GM12878 (cell line): ENCODE results near the gene PHOX2A. TPM values are rescaled to one million over a fixed set of nuclear protein-coding genes. Genes with fewer than 3 reads are reported as not detected.

Source experiments
- BHLHE40 ChIP-seq, 2 experiments: fragments of 450-650 bp in 1 of 2; IDR thresholded peaks; 2 replicates each; pipeline ENCODE4 v1.6.1; 2011 to 2017; ENCODE audit warnings: low read depth in 2 of 2, borderline replicate concordance in 1 of 2, improper control_type of control experiment in 1 of 2, low read length in 1 of 2, mild to moderate bottlenecking in 1 of 2
- CEBPZ ChIP-seq: fragments of 150-350 bp; IDR thresholded peaks from 2 replicates; pipeline ENCODE4 v1.6.1; 2016; ENCODE audit warnings: low read depth, low read length
- EGR1 ChIP-seq, 2 experiments: IDR thresholded peaks; 1 replicate in 1 of 2; 2 replicates in 1 of 2; pipeline ENCODE4 v1.6.1; 2011 to 2012; ENCODE audit warnings: low read depth in 2 of 2, low read length in 2 of 2, borderline replicate concordance in 1 of 2, mild to moderate bottlenecking in 1 of 2, moderate library complexity in 1 of 2
- HDAC2 ChIP-seq: fragments of 200-600 bp; sonication (generic); IDR thresholded peaks from 2 replicates; pipeline ENCODE4 v1.6.1; 2017
- MLLT1 ChIP-seq: fragments of 450-650 bp; IDR thresholded peaks from 2 replicates; pipeline ENCODE4 v1.6.1; 2016; ENCODE audit warnings: mild to moderate bottlenecking
- NR2F1 ChIP-seq: fragments of 450-650 bp; conservative IDR thresholded peaks from 2 replicates; pipeline ENCODE4 v1.6.1; 2017; ENCODE audit warnings: mild to moderate bottlenecking
- PAX8 ChIP-seq: fragments of 450-650 bp; IDR thresholded peaks from 2 replicates; pipeline ENCODE4 v1.6.1; 2017; ENCODE audit warnings: mild to moderate bottlenecking, moderate library complexity
- POLR2A ChIP-seq: IDR thresholded peaks from 2 replicates; pipeline ENCODE4 v1.6.1; 2011; ENCODE audit warnings: low read depth, mild to moderate bottlenecking, low read length
- POLR2AphosphoS5 ChIP-seq: IDR thresholded peaks from 2 replicates; pipeline ENCODE4 v1.6.1; 2011; ENCODE audit warnings: mild to moderate bottlenecking, low read length, inconsistent platforms
- RUNX3 ChIP-seq: IDR thresholded peaks from 2 replicates; pipeline ENCODE4 v1.6.1; 2012; ENCODE audit warnings: low read length, inconsistent platforms
- TCF3 ChIP-seq: IDR thresholded peaks from 2 replicates; pipeline ENCODE4 v1.6.1; 2012; ENCODE audit warnings: low read depth, mild to moderate bottlenecking, low read length, borderline replicate concordance; ENCODE audit not compliant: insufficient read depth
- TCF7 ChIP-seq: IDR thresholded peaks from 2 replicates; pipeline ENCODE4 v1.6.1; 2014; ENCODE audit warnings: antibody characterized with exemption, borderline replicate concordance
- USF1 ChIP-seq: IDR thresholded peaks from 2 replicates; pipeline ENCODE4 v1.6.1; 2011; ENCODE audit warnings: borderline replicate concordance, low read depth, mild to moderate bottlenecking, moderate library complexity, mixed read lengths, low read length; ENCODE audit not compliant: insufficient read depth; ENCODE audit errors: extremely low read length
- WRNIP1 ChIP-seq: IDR thresholded peaks from 2 replicates; pipeline ENCODE4 v1.6.1; 2011; ENCODE audit warnings: low read depth, low read length, improper control_type of control experiment, borderline replicate concordance
- ZNF207 ChIP-seq: fragments of 450-650 bp; IDR thresholded peaks from 2 replicates; pipeline ENCODE4 v1.6.1; 2014; ENCODE audit warnings: antibody characterized with exemption, mild to moderate bottlenecking, borderline replicate concordance
- ZNF274 ChIP-seq: IDR thresholded peaks from one replicate; pipeline ENCODE4 v1.8.0; 2011; ENCODE audit not compliant: insufficient read length, insufficient read depth
- polyA plus RNA-seq, 11 experiments: library from polyadenylated mRNA; depleted of rRNA in 4 of 11; unstranded in 6 of 11; stranded (reverse) in 5 of 11; fragments of >200 nt; fragmentation: Nextera tagmentation in 4 of 11; fragmentation: Illumina TruSeq in 1 of 11; extraction: Ambion mirVana in 4 of 11; extraction: Trizol in 1 of 11; gene quantifications; 1 replicate in 1 of 11; 2 replicates in 10 of 11; pipeline versions ENCODE4 v1.2.1 to v1.2.3, GENCODE V29; 2011 to 2016; ENCODE audit warnings: inconsistent platforms in 2 of 11, missing spikeins in 2 of 11, low read depth in 1 of 11
- total RNA-seq, 4 experiments: library from RNA; depleted of rRNA in 3 of 4; stranded (reverse); fragments of >200 nt in 3 of 4; fragmentation: Illumina TruSeq in 1 of 4; extraction: Trizol in 1 of 4; gene quantifications; 2 replicates each; pipeline versions ENCODE4 v1.2.1 to v1.2.3, GENCODE V29; 2013 to 2021
- TF ChIP-seq, protein P1 (sequence below): IDR thresholded peaks from 2 replicates; pipeline ENCODE4 v1.6.1; 2012; ENCODE audit warnings: low read depth, low read length, improper control_type of control experiment
- TF ChIP-seq, protein P2 (sequence below): fragments of 450-650 bp; IDR thresholded peaks from 2 replicates; pipeline ENCODE4 v1.6.1; 2017; ENCODE audit warnings: mild to moderate bottlenecking, low read depth, inconsistent platforms; ENCODE audit not compliant: poor library complexity, severe bottlenecking
- TF ChIP-seq, protein P3 (sequence below): IDR thresholded peaks from 2 replicates; pipeline ENCODE4 v1.6.1; 2011; ENCODE audit warnings: low read depth, low read length, improper control_type of control experiment, borderline replicate concordance

The PHOX2A gene
- total and polyA plus RNA-seq, 10 of the 15 experiments (the other 5 are each of a cell fraction or from before 2014, with no cell fraction given), result not detected

- TF ChIP-seq, protein P1, sequence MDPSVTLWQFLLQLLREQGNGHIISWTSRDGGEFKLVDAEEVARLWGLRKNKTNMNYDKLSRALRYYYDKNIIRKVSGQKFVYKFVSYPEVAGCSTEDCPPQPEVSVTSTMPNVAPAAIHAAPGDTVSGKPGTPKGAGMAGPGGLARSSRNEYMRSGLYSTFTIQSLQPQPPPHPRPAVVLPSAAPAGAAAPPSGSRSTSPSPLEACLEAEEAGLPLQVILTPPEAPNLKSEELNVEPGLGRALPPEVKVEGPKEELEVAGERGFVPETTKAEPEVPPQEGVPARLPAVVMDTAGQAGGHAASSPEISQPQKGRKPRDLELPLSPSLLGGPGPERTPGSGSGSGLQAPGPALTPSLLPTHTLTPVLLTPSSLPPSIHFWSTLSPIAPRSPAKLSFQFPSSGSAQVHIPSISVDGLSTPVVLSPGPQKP, result no peak
- TF ChIP-seq ZNF274 (no peak), TCF3 (no peak), WRNIP1 (no peak), POLR2AphosphoS5 (no peak), BHLHE40 (IDR thresholded peaks at IDR 0.05; ENCODE audit: borderline replicate concordance in 1 of 2, low read depth in 2 of 2, low read length in 1 of 2) (0 out of 4 replicates have a peak, but pooled peaks of 1 of the 2 experiments have one; percentile 26), POLR2A (peak; percentile 25; the same call in 1 of the 2 replicates), RUNX3 (no peak), MLLT1 (no peak), TCF7 (no peak), EGR1 (IDR thresholded peaks at IDR 0.05; ENCODE audit: borderline replicate concordance in 1 of 2, low read depth in 2 of 2, low read length in 2 of 2) (no peak), ZNF207 (no peak), CEBPZ (no peak), PAX8 (no peak), HDAC2 (no peak), USF1 (no peak), NR2F1 (peak; percentile 32; the same call in 1 of the 2 replicates)
- TF ChIP-seq, protein P2, sequence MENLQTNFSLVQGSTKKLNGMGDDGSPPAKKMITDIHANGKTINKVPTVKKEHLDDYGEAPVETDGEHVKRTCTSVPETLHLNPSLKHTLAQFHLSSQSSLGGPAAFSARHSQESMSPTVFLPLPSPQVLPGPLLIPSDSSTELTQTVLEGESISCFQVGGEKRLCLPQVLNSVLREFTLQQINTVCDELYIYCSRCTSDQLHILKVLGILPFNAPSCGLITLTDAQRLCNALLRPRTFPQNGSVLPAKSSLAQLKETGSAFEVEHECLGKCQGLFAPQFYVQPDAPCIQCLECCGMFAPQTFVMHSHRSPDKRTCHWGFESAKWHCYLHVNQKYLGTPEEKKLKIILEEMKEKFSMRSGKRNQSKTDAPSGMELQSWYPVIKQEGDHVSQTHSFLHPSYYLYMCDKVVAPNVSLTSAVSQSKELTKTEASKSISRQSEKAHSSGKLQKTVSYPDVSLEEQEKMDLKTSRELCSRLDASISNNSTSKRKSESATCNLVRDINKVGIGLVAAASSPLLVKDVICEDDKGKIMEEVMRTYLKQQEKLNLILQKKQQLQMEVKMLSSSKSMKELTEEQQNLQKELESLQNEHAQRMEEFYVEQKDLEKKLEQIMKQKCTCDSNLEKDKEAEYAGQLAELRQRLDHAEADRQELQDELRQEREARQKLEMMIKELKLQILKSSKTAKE, result no peak
- TF ChIP-seq, protein P3, sequence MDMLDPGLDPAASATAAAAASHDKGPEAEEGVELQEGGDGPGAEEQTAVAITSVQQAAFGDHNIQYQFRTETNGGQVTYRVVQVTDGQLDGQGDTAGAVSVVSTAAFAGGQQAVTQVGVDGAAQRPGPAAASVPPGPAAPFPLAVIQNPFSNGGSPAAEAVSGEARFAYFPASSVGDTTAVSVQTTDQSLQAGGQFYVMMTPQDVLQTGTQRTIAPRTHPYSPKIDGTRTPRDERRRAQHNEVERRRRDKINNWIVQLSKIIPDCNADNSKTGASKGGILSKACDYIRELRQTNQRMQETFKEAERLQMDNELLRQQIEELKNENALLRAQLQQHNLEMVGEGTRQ, result no peak
- TF ChIP-seq, all 136 proteins: peak for 10
These were observed 4.0 kb downstream of the PHOX2A start (continued) for GRCh38 chr11:72239849-72240460.
